ENCODE results near the gene KHDC4. TPM values are rescaled to one million over a fixed set of nuclear protein-coding genes. Genes with fewer than 3 reads are reported as not detected.

The KHDC4 gene
- polyA plus RNA-seq, 1 of the 3 experiments (the other 2 are of a cell fraction), result 43.1 TPM

DNA sequence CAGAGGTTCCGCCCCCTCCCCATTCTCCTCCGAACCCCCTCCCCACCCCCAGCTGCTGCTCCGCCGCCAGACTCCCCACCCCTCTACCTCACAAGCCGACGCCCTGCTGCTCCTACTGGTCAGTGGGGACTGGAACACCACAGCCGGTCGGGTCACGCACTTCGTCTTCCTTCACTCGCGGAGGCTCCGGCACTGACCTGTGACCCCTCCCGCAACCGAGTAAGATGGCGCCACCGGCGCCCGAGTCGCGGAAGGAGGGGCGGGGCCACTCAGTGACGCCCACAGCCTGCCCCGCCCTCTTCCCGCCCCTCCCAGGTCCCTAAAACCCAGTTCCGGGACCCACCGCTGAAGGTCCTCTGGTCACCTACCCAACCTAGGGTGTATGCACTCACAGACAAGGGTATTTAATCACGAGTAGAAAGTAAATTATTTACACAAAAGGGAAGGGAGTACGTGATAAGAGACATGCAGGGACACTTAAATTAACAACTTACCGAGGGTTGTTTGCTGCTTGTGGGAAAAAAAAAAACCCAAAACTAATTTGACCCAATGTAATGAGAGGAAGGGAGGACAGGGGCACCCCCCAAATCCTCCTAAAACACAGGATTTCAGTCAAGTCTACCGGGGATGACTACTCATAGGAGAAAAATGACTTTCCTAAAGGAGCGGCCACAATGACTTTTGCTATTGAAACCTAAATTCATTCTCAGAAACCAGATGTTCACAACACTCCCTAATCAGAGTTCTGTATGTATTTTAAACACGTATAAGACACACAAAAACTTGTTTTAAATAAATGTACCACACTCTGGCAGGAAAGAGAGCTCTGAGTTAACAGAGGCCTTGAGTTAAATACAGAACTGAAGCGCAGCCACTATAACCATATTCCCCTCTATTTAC is 22.8 kb downstream of the KHDC4 start, which contains the start of gene RIT1 (continued):
- no peak for TF ChIP-seq FOXJ3 (CRISPR knock-in tag; IDR thresholded peaks at IDR 0.05)
- no peak; the same call in 1 of the 2 replicates for TF ChIP-seq SIN3A (IDR thresholded peaks at IDR 0.05; ENCODE audit: borderline replicate concordance, low read depth, low read length)
- TF ChIP-seq NRF1 (IDR thresholded peaks at IDR 0.05; ENCODE audit: low read depth, low read length), result no peak
- TF ChIP-seq EP300 (IDR thresholded peaks at IDR 0.05; ENCODE audit: borderline replicate concordance in 1 of 2, low read depth in 1 of 2, low read length in 1 of 2), result no peak
- TF ChIP-seq, protein P1, sequence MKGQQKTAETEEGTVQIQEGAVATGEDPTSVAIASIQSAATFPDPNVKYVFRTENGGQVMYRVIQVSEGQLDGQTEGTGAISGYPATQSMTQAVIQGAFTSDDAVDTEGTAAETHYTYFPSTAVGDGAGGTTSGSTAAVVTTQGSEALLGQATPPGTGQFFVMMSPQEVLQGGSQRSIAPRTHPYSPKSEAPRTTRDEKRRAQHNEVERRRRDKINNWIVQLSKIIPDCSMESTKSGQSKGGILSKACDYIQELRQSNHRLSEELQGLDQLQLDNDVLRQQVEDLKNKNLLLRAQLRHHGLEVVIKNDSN (IDR thresholded peaks at IDR 0.05; ENCODE audit: borderline replicate concordance, low read depth), result no peak
- TF ChIP-seq, protein P2, sequence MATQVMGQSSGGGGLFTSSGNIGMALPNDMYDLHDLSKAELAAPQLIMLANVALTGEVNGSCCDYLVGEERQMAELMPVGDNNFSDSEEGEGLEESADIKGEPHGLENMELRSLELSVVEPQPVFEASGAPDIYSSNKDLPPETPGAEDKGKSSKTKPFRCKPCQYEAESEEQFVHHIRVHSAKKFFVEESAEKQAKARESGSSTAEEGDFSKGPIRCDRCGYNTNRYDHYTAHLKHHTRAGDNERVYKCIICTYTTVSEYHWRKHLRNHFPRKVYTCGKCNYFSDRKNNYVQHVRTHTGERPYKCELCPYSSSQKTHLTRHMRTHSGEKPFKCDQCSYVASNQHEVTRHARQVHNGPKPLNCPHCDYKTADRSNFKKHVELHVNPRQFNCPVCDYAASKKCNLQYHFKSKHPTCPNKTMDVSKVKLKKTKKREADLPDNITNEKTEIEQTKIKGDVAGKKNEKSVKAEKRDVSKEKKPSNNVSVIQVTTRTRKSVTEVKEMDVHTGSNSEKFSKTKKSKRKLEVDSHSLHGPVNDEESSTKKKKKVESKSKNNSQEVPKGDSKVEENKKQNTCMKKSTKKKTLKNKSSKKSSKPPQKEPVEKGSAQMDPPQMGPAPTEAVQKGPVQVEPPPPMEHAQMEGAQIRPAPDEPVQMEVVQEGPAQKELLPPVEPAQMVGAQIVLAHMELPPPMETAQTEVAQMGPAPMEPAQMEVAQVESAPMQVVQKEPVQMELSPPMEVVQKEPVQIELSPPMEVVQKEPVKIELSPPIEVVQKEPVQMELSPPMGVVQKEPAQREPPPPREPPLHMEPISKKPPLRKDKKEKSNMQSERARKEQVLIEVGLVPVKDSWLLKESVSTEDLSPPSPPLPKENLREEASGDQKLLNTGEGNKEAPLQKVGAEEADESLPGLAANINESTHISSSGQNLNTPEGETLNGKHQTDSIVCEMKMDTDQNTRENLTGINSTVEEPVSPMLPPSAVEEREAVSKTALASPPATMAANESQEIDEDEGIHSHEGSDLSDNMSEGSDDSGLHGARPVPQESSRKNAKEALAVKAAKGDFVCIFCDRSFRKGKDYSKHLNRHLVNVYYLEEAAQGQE (IDR thresholded peaks at IDR 0.05; ENCODE audit: low read depth, low read length), result no peak
- TF ChIP-seq MXI1 (IDR thresholded peaks at IDR 0.05; ENCODE audit: low read depth, low read length), result peak; percentile 46; the same call in 1 of the 2 replicates

DNA sequence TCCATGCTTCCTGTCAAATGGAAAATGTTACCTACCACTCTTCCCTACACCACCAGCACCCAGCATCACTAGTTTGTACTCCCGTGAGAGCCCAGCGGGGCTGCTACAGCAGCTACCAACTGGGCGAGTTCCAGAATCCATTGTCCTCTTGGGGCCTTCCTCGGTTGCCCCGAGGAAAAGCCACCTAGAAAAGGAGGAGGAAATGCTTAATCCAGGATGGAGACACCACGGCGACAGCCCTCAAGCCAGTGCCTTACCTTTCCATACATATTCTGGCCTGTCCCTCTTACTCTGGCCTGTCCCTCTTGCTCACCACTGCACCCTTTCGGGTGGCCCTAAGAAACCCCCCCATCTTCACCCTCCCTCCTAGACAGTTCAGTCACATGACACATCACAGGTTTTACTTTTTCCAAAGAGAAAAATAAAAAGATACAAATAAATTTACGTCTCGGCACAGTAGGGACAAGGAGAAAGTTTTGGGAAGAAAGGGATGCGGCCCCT is 23.5 kb downstream of the KHDC4 start:
- CTCF ChIA-PET, result interaction anchor here (1.0 to 1.1 kb wide), 2 partner anchors 20 to 53 kb away, joined by 3 to 4 read pairs; partner anchors contain the start of gene GON4L
- Histone ChIP-seq H3K9me3 (no peaks in the 10 kb centered on the region), H3K4me3 (ENCODE audit: low read depth in 2 of 2, low read length in 1 of 2) (peak overlapping the region; percentile 56 to 94), H3F3A (replicated peaks; ENCODE audit: insufficient read depth) (peaks cover 54% of the 10 kb centered on the region), H3K27ac (ENCODE audit: low read depth in 2 of 2, low read length in 1 of 2) (peak overlapping the region; percentile 70 to 76), H3K4me2 (peak overlapping the region; percentile 98), H4K20me1 (ENCODE audit: insufficient read depth) (no peaks in the 10 kb centered on the region), H2AFZ (ENCODE audit: low read depth) (peak overlapping the region; percentile 67; the same call in 1 of the 2 replicates), H3K9me2 (no peaks in the 10 kb centered on the region), H3K79me2 (ENCODE audit: insufficient read depth) (peaks cover 56% of the 10 kb centered on the region), H3K4me1 (ENCODE audit: control insufficient read depth in 1 of 2, insufficient read depth in 2 of 2, low read depth in 1 of 2, low read length in 1 of 2) (peaks cover 7 to 8% of the 10 kb centered on the region in 2 experiments; a peak in 3 of 4 replicates), H3K36me3 (replicated peaks in 1 of 2; ENCODE audit: control insufficient read depth in 1 of 2, insufficient read depth in 2 of 2, low read length in 1 of 2) (peaks cover 36 to 87% of the 10 kb centered on the region in 2 experiments), H3K9ac (peak overlapping the region; percentile 86), H3K27me3 (ENCODE audit: insufficient read depth) (no peaks in the 10 kb centered on the region)
- under 1% methylated on average over 10 of the region's 11 CpGs for WGBS (ENCODE audit: low lambda C conversion rate)
- DNase-seq, result peak; percentile 53
- POLR2A ChIA-PET, result interaction anchor here (0.6 kb wide), 1 partner anchor 79 kb away, joined by 3 read pairs; no protein-coding TSS in a partner anchor
- no peak for TF ChIP-seq FOSL2 (IDR thresholded peaks at IDR 0.05; ENCODE audit: borderline replicate concordance, low read depth)
- TF ChIP-seq MXI1 (IDR thresholded peaks at IDR 0.05; ENCODE audit: low read depth, low read length), result 0 out of 2 replicates have a peak, but pooled peaks have one; percentile 40
- no peak for TF ChIP-seq NFIC (IDR thresholded peaks at IDR 0.05; ENCODE audit: borderline replicate concordance)
- TF ChIP-seq EP300 (IDR thresholded peaks at IDR 0.05; ENCODE audit: borderline replicate concordance in 1 of 2, low read depth in 1 of 2, low read length in 1 of 2), result no peak
- TF ChIP-seq, protein P3, sequence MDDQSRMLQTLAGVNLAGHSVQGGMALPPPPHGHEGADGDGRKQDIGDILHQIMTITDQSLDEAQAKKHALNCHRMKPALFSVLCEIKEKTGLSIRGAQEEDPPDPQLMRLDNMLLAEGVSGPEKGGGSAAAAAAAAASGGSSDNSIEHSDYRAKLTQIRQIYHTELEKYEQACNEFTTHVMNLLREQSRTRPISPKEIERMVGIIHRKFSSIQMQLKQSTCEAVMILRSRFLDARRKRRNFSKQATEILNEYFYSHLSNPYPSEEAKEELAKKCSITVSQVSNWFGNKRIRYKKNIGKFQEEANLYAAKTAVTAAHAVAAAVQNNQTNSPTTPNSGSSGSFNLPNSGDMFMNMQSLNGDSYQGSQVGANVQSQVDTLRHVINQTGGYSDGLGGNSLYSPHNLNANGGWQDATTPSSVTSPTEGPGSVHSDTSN (IDR thresholded peaks at IDR 0.05), result no peak
- no peak for TF ChIP-seq TAF1 (IDR thresholded peaks at IDR 0.05; ENCODE audit: borderline replicate concordance, low read depth, low read length)
- TF ChIP-seq, protein P4, sequence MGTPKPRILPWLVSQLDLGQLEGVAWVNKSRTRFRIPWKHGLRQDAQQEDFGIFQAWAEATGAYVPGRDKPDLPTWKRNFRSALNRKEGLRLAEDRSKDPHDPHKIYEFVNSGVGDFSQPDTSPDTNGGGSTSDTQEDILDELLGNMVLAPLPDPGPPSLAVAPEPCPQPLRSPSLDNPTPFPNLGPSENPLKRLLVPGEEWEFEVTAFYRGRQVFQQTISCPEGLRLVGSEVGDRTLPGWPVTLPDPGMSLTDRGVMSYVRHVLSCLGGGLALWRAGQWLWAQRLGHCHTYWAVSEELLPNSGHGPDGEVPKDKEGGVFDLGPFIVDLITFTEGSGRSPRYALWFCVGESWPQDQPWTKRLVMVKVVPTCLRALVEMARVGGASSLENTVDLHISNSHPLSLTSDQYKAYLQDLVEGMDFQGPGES (IDR thresholded peaks at IDR 0.05; ENCODE audit: low read depth, low read length), result no peak
- 0 out of 2 replicates have a peak, but pooled peaks have one; percentile 42 for TF ChIP-seq SIN3A (IDR thresholded peaks at IDR 0.05; ENCODE audit: borderline replicate concordance, low read depth, low read length)
- TF ChIP-seq POLR2AphosphoS5 (IDR thresholded peaks at IDR 0.05; ENCODE audit: low read depth, low read length), result no peak
- TF ChIP-seq YY1 (IDR thresholded peaks at IDR 0.05; ENCODE audit: low read depth), result no peak
- TF ChIP-seq RXRA (IDR thresholded peaks at IDR 0.05; ENCODE audit: borderline replicate concordance, low read depth), result no peak
- TF ChIP-seq JUND (IDR thresholded peaks at IDR 0.05), result no peak
- TF ChIP-seq, protein P2 (IDR thresholded peaks at IDR 0.05; ENCODE audit: low read depth, low read length), result no peak
- TF ChIP-seq GABPA (IDR thresholded peaks at IDR 0.05; ENCODE audit: low read depth), result no peak
